ENCODE data around the gene HOMER2. TPM values are rescaled to one million over a fixed set of nuclear protein-coding genes. Genes with fewer than 3 reads are reported as not detected.
A peak's percentile ranks its signal among the peaks of the same experiment; 100 is the strongest.

Gene HOMER2
- total and polyA plus RNA-seq, 2 experiments from 2014 or later = 24.4 to 54.5 TPM

GRCh38 chr15:82951472-82952157 lies 905 bp downstream of the HOMER2 start:
- Histone ChIP-seq H3K36me3 (no peaks in the 10 kb centered on the region), H3K27ac (no peak overlapping the region), H3K4me3 (peak overlapping the region; percentile 89), H3K27me3 (peaks cover 26% of the 10 kb centered on the region), H3K4me1 (ENCODE audit: low read depth) (no peaks in the 10 kb centered on the region), H3K9me3 (ENCODE audit: low read depth) (no peaks in the 10 kb centered on the region)
- DNase-seq (ENCODE audit: low read depth in 1 of 2, low spot score in 1 of 2) = no peak
- TF ChIP-seq CTCF (IDR thresholded peaks at IDR 0.05; ENCODE audit: low read depth, low read length) = no peak

GRCh38 chr15:82950746-82951370 lies 1.7 kb downstream of the HOMER2 start:
- TF ChIP-seq CTCF (IDR thresholded peaks at IDR 0.05; ENCODE audit: low read depth, low read length) = no peak
- no peak overlapping the region for H3K4me3 ChIP-seq

GRCh38 chr15:82950295-82950694 lies 2.2 kb downstream of the HOMER2 start:
- no peak overlapping the region for H3K27ac ChIP-seq
- no peak for TF ChIP-seq CTCF (IDR thresholded peaks at IDR 0.05; ENCODE audit: low read depth, low read length)
- H3K9me3 ChIP-seq (ENCODE audit: low read depth) = no peaks in the 10 kb centered on the region
- no peaks in the 10 kb centered on the region for H3K36me3 ChIP-seq
- no peaks in the 10 kb centered on the region for H3K4me1 ChIP-seq (ENCODE audit: low read depth)
- H3K4me3 ChIP-seq = no peak overlapping the region
- DNase-seq (ENCODE audit: low read depth in 1 of 2, low spot score in 1 of 2) = no peak
- peaks cover 26% of the 10 kb centered on the region for H3K27me3 ChIP-seq

More at GRCh38 chr15:82950746-82951370, 1.7 kb downstream of the HOMER2 start:
- no peak overlapping the region for H3K27ac ChIP-seq
- no peaks in the 10 kb centered on the region for H3K36me3 ChIP-seq
- no peak for DNase-seq (ENCODE audit: low read depth in 1 of 2, low spot score in 1 of 2)
- no peaks in the 10 kb centered on the region for H3K9me3 ChIP-seq (ENCODE audit: low read depth)
- no peaks in the 10 kb centered on the region for H3K4me1 ChIP-seq (ENCODE audit: low read depth)
- peaks cover 26% of the 10 kb centered on the region for H3K27me3 ChIP-seq

- peaks cover 26% of the 10 kb centered on the region for H3K27me3 ChIP-seq
- TF ChIP-seq CTCF (IDR thresholded peaks at IDR 0.05; ENCODE audit: low read depth, low read length) = no peak
- H3K4me3 ChIP-seq = no peak overlapping the region
- no peaks in the 10 kb centered on the region for H3K9me3 ChIP-seq (ENCODE audit: low read depth)
- H3K36me3 ChIP-seq = no peaks in the 10 kb centered on the region
- no peak for DNase-seq (ENCODE audit: low read depth in 1 of 2, low spot score in 1 of 2)
- no peak overlapping the region for H3K27ac ChIP-seq
- H3K4me1 ChIP-seq (ENCODE audit: low read depth) = no peaks in the 10 kb centered on the region
These were observed 6.3 kb downstream of the HOMER2 start for GRCh38 chr15:82946155-82946701.

- TF ChIP-seq CTCF (IDR thresholded peaks at IDR 0.05; ENCODE audit: low read depth, low read length) = no peak
- no peak overlapping the region for H3K4me3 ChIP-seq
- H3K27ac ChIP-seq = no peak overlapping the region
- DNase-seq (ENCODE audit: low read depth in 1 of 2, low spot score in 1 of 2) = no peak
- H3K4me1 ChIP-seq (ENCODE audit: low read depth) = no peaks in the 10 kb centered on the region
- no peaks in the 10 kb centered on the region for H3K36me3 ChIP-seq
- no peaks in the 10 kb centered on the region for H3K9me3 ChIP-seq (ENCODE audit: low read depth)
- H3K27me3 ChIP-seq = peaks cover 19% of the 10 kb centered on the region
These were observed 7.2 kb downstream of the HOMER2 start for GRCh38 chr15:82945326-82945725.
